ENCODE results near the gene NLRC5. TPM values are rescaled to one million over a fixed set of nuclear protein-coding genes. Genes with fewer than 3 reads are reported as not detected.

The NLRC5 gene
- total RNA-seq, 3 donors from 2014 or later, result 18.4 to 34.4 (median 24.1) TPM

- intact Hi-C loops (cut with DNase I; ENCODE audit: low total_unique reads), result no loop called here
- no peak for TF ChIP-seq CTCF (IDR thresholded peaks at IDR 0.05)
- TF ChIP-seq POLR2AphosphoS5 (IDR thresholded peaks at IDR 0.05), result no peak
- TF ChIP-seq POLR2A (IDR thresholded peaks at IDR 0.05), result no peak
- no peak for DNase-seq (ENCODE audit: low spot score in 2 of 2)
- H3K9me3 ChIP-seq, result no peaks in the 10 kb centered on the region
- no peaks in the 10 kb centered on the region for H3K36me3 ChIP-seq
- no peak overlapping the region for H3K27ac ChIP-seq
- H3K4me1 ChIP-seq, result no peaks in the 10 kb centered on the region
- no peaks in the 10 kb centered on the region for H3K27me3 ChIP-seq
- H3K4me3 ChIP-seq, result no peak overlapping the region
Observed at GRCh38 chr16:57110937-57111336, 121.6 kb downstream of the NLRC5 start.

- no peak for TF ChIP-seq CTCF (IDR thresholded peaks at IDR 0.05)
- H3K27me3 ChIP-seq, result no peaks in the 10 kb centered on the region
- H3K4me3 ChIP-seq, result no peak overlapping the region
- H3K27ac ChIP-seq, result no peak overlapping the region
- intact Hi-C loops (cut with DNase I; ENCODE audit: low total_unique reads), result no loop called here
- H3K4me1 ChIP-seq, result no peaks in the 10 kb centered on the region
- no peaks in the 10 kb centered on the region for H3K9me3 ChIP-seq
- no peak for DNase-seq (ENCODE audit: low spot score in 2 of 2)
- H3K36me3 ChIP-seq, result no peaks in the 10 kb centered on the region
Observed at GRCh38 chr16:57111420-57111819, 122.1 kb downstream of the NLRC5 start.

- no peak for TF ChIP-seq POLR2A (IDR thresholded peaks at IDR 0.05)
- Histone ChIP-seq H3K4me3 (no peak overlapping the region), H3K4me1 (no peaks in the 10 kb centered on the region), H3K36me3 (no peaks in the 10 kb centered on the region), H3K27me3 (no peaks in the 10 kb centered on the region), H3K9me3 (no peaks in the 10 kb centered on the region), H3K27ac (no peak overlapping the region)
- intact Hi-C loops (cut with DNase I; ENCODE audit: low total_unique reads), result no loop called here
- DNase-seq (ENCODE audit: low spot score in 2 of 2), result no peak
Observed at GRCh38 chr16:57112403-57113041, 123.2 kb downstream of the NLRC5 start.

- Histone ChIP-seq H3K27ac (no peak overlapping the region), H3K4me1 (no peaks in the 10 kb centered on the region), H3K27me3 (no peaks in the 10 kb centered on the region), H3K4me3 (no peak overlapping the region), H3K9me3 (no peaks in the 10 kb centered on the region), H3K36me3 (no peaks in the 10 kb centered on the region)
- DNase-seq (ENCODE audit: low spot score in 2 of 2), result no peak
- intact Hi-C loops (cut with DNase I; ENCODE audit: low total_unique reads), result no loop called here
- no peak for TF ChIP-seq POLR2AphosphoS5 (IDR thresholded peaks at IDR 0.05)
- TF ChIP-seq POLR2A (IDR thresholded peaks at IDR 0.05), result no peak
- TF ChIP-seq CTCF (IDR thresholded peaks at IDR 0.05), result no peak
Observed at GRCh38 chr16:57113042-57113453, 123.7 kb downstream of the NLRC5 start.

- Histone ChIP-seq H3K27me3 (no peaks in the 10 kb centered on the region), H3K4me1 (no peaks in the 10 kb centered on the region), H3K36me3 (no peaks in the 10 kb centered on the region), H3K9me3 (no peaks in the 10 kb centered on the region), H3K4me3 (no peak overlapping the region), H3K27ac (no peak overlapping the region)
- DNase-seq (ENCODE audit: low spot score in 2 of 2), result no peak
- intact Hi-C loops (cut with DNase I; ENCODE audit: low total_unique reads), result no loop called here
- TF ChIP-seq POLR2AphosphoS5 (IDR thresholded peaks at IDR 0.05) (no peak), POLR2A (IDR thresholded peaks at IDR 0.05) (no peak), CTCF (IDR thresholded peaks at IDR 0.05) (no peak)
Observed at GRCh38 chr16:57113664-57114063, 124.3 kb downstream of the NLRC5 start.

GRCh38 chr16:57115168-57115513 lies 125.8 kb downstream of the NLRC5 start:
- H3K9me3 ChIP-seq, result no peaks in the 10 kb centered on the region
- TF ChIP-seq POLR2AphosphoS5 (IDR thresholded peaks at IDR 0.05), result no peak
- H3K4me1 ChIP-seq, result no peaks in the 10 kb centered on the region
- H3K36me3 ChIP-seq, result no peaks in the 10 kb centered on the region
- intact Hi-C loops (cut with DNase I; ENCODE audit: low total_unique reads), result no loop called here
- H3K4me3 ChIP-seq, result no peak overlapping the region
- no peak overlapping the region for H3K27ac ChIP-seq
- no peak for DNase-seq (ENCODE audit: low spot score in 2 of 2)
- no peaks in the 10 kb centered on the region for H3K27me3 ChIP-seq
